Loucy (cell line): ENCODE results near the gene PRRX2.

ENCODE experiments used
- CTCF ChIP-seq: fragments of 200-600 bp; sonication (generic); conservative IDR thresholded peaks from 2 replicates; pipeline ENCODE4 v1.5.1; 2014; ENCODE audit warnings: mild to moderate bottlenecking, antibody characterized with exemption, low read length
- EZH2phosphoT487 ChIP-seq: fragments of 200-600 bp; IDR thresholded peaks from 2 replicates; pipeline ENCODE4 v1.6.1; 2018; ENCODE audit warnings: antibody characterized with exemption, mild to moderate bottlenecking, moderate library complexity, borderline replicate concordance

DNA sequence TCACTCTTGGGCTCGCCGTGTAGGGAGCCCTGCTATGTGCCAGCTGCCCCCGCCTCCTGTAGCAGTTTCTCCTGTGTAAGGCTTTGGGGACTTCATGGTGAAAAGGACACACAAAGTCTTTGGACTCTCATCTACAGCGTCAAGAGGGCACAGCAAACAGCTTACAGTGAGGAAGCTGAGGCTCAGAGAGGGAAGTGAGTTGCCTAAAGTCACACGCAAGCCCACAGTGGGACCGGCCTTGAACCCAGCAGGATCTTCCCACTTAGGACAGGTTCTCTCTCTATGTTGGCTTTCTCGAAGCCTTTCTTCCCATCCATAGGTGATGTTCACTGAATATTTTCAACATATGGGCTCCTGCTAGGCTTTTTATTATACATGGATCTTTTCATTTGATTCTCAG is 9.8 kb upstream of the PRRX2 start:
- no peak for TF ChIP-seq CTCF
- no peak for TF ChIP-seq EZH2phosphoT487
